ENCODE results near the gene SHANK2.
"Not testable (repeated sequence)": the region's sequence is repeated elsewhere in the genome, so short reads cannot be mapped to it uniquely, and the experiment has no call there.

Gene SHANK2

GRCh38 chr11:71242391-71242790 is 10.0 kb downstream of the SHANK2 start:
- peak; percentile 67 for DNase-seq

GRCh38 chr11:71241721-71242259 is 10.6 kb downstream of the SHANK2 start:
- no peak for DNase-seq

GRCh38 chr11:71240865-71241691 is 11.3 kb downstream of the SHANK2 start:
- DNase-seq, result no peak

GRCh38 chr11:71240061-71240690 is 12.2 kb downstream of the SHANK2 start:
- no peak for DNase-seq

- DNase-seq, result no peak
These were observed 12.8 kb downstream of the SHANK2 start for GRCh38 chr11:71239581-71239980.

GRCh38 chr11:71238941-71239340 is 13.4 kb downstream of the SHANK2 start:
- no peak for DNase-seq

GRCh38 chr11:71238285-71238875 is 14.0 kb downstream of the SHANK2 start:
- no peak for DNase-seq

- no peak for DNase-seq
These were observed 14.5 kb downstream of the SHANK2 start for GRCh38 chr11:71237853-71238252.

- no peak for DNase-seq
These were observed 15.4 kb downstream of the SHANK2 start for GRCh38 chr11:71236836-71237475.

GRCh38 chr11:71235719-71236118 is 16.7 kb downstream of the SHANK2 start:
- no peak for DNase-seq

- not testable (repeated sequence) for DNase-seq
These were observed 18.2 kb downstream of the SHANK2 start for GRCh38 chr11:71233896-71234852.

- no peak for DNase-seq
These were observed 20.0 kb downstream of the SHANK2 start for GRCh38 chr11:71232364-71232763.

- DNase-seq, result no peak
These were observed 23.4 kb downstream of the SHANK2 start for GRCh38 chr11:71228961-71229360.

GRCh38 chr11:71227058-71227659 is 25.2 kb downstream of the SHANK2 start:
- no peak for DNase-seq

- no peak for DNase-seq
These were observed 28.4 kb downstream of the SHANK2 start for GRCh38 chr11:71223671-71224660.

GRCh38 chr11:71223081-71223405 is 29.3 kb downstream of the SHANK2 start:
- no peak for DNase-seq

GRCh38 chr11:71222318-71223080 is 29.9 kb downstream of the SHANK2 start:
- no peak for DNase-seq

- DNase-seq, result no peak
These were observed 30.6 kb downstream of the SHANK2 start for GRCh38 chr11:71221821-71222220.

- DNase-seq, result no peak
These were observed 31.2 kb downstream of the SHANK2 start for GRCh38 chr11:71221201-71221600.
